ENCODE measurements around the gene MCTP1.

- TF ChIP-seq CEBPB (IDR thresholded peaks at IDR 0.05) (no peak), EP300 (IDR thresholded peaks at IDR 0.05; ENCODE audit: borderline replicate concordance) (no peak), TAF1 (IDR thresholded peaks at IDR 0.05; ENCODE audit: low read depth) (no peak), NFIC (IDR thresholded peaks at IDR 0.05) (no peak), TEAD4 (IDR thresholded peaks at IDR 0.05) (no peak), MAX (IDR thresholded peaks at IDR 0.05) (no peak), FOXM1 (IDR thresholded peaks at IDR 0.05; ENCODE audit: borderline replicate concordance, low read depth) (no peak), YY1 (IDR thresholded peaks at IDR 0.05; ENCODE audit: low read depth) (no peak)
Measured at GRCh38 chr5:95283761-95284571, 928 bp downstream of the MCTP1 start.
